WTC11 (cell line): Measurements from ENCODE around the gene THSD4.

Experiments used
- ATF6 ChIP-seq: sonication (generic); formaldehyde crosslinking; IDR thresholded peaks from 2 replicates; pipeline ENCODE4 v1.8.1; 2023; ENCODE audit warnings: mild to moderate bottlenecking, missing genetic modification reagents
- CTCF ChIP-seq: fragments of 200-600 bp; IDR thresholded peaks from 2 replicates; pipeline ENCODE4 v1.8.0; 2022; ENCODE audit warnings: antibody characterized with exemption
- RELA ChIP-seq: sonication (generic); formaldehyde crosslinking; IDR thresholded peaks from 2 replicates; pipeline ENCODE4 v1.8.1; 2022; ENCODE audit warnings: missing genetic modification reagents, mild to moderate bottlenecking, borderline replicate concordance
- ZNF512 ChIP-seq: sonication (generic); formaldehyde crosslinking; IDR thresholded peaks from 2 replicates; pipeline ENCODE4 v1.8.1; 2022; ENCODE audit warnings: missing genetic modification reagents, borderline replicate concordance

DNA sequence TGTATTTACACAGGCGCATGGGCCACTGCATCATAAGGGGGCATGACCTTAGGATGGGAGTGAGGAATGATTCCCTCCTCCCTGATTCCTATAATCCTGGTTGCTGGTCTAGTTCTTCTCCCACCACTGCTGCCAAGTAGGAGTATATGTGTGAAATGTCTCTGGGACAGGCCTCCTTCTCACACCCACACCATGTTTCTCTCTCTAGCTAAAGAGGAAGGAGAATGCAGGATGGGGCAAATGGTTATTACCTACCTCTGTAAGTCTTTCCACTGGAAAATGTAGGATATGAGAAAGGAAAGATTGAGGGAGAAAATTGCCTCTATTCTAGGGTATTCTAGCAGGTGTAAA lies 159.2 kb downstream of the THSD4 start:
- no peak for TF ChIP-seq CTCF
- no peak for TF ChIP-seq RELA (CRISPR knock-in tag)
- no peak for TF ChIP-seq ATF6 (CRISPR knock-in tag)
- TF ChIP-seq ZNF512 (CRISPR knock-in tag), result no peak
